HG03457 (cell line): ENCODE data around the gene POC1A.

Source experiments
- ATAC-seq: cut with Tn5 transposase; IDR thresholded peaks from one replicate; pipeline ENCODE4 v1.9.1; 2021; ENCODE audit warnings: moderate number of reproducible peaks; ENCODE audit not compliant: unreplicated experiment

POC1A gene

GRCh38 chr3:52106951-52107611 lies 47.1 kb downstream of the POC1A start:
- ATAC-seq = no peak

DNA sequence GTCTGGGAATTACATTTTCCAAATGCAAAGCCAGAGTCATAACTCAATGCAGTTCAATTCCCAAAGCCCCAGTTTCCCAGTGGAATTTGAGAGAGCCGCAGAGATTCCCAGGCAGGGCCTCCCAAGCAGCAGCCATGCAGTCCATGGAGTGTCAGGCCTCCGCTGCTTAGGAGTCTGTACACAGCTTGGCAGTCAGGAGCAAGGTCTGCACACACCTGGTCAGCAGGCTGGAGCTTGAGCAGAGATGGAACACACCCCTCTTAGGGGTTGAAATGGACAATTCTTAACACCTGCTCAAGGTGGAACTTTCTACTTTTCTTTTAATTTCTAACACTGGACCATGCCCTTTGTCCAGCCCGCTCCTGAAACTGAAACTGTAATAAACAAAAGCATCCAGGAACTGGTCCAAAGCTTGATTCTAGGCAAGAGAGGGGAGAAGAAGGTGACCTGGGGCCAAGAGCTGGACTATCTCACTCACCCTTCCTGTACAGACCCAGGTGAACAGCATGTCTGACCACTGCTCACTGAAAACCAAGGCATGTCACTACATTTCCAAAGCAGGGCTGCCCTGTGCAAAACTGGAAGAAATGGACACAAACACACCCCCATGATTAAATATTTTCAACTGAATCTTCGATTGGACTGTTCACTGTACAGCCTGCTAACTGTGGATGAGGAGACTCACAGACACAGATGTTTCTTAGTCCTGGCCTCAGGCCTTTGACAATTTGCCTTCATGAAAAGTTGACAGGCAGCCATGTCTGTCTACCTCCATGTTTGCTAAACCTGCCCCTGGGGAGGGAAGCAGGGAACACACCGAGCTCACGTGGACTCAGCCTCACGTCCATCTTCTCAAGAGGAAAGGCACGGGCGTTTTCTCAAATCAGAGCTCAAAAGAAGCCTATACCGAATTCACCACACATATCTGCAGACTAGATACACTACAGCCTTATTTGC lies 49.3 kb downstream of the POC1A start:
- ATAC-seq = no peak

DNA sequence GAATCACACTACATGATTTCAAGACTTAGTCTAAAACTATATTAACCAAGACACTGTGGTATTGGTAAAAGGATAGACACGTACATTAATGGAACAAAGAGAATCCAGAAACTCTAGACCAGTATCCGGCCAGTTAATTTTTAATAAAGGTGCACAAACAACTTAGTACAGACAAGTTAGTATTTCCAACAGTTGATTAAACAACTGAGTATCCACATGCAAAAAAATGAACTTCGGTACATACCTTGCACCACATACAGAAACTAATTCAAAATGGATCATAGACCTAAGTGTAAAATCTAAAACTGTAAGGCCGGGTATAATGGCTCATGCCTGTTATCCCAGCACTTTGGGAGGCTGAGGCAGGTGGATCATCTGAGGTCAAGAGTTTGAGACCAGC lies 51.3 kb downstream of the POC1A start:
- no peak for ATAC-seq

DNA sequence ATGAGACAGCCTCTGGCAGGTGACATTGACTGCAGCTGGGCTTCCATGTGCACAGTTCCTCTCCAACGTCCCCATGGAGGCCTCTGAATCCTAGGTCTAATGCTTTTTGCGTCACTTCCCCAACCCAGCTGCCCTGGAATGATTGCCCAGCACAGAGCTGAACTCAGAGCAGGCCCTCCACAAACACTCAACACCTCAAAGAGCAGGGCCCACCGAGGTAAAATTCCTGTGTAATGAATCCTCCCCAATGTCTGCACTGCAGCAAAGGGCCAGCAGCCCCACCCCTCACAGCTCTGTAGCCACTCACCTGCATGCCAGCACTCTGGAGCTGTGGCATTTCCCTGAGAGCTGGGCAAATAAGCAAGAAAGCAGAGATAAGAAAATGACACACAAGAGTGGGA lies 55.2 kb downstream of the POC1A start:
- ATAC-seq = no peak

DNA sequence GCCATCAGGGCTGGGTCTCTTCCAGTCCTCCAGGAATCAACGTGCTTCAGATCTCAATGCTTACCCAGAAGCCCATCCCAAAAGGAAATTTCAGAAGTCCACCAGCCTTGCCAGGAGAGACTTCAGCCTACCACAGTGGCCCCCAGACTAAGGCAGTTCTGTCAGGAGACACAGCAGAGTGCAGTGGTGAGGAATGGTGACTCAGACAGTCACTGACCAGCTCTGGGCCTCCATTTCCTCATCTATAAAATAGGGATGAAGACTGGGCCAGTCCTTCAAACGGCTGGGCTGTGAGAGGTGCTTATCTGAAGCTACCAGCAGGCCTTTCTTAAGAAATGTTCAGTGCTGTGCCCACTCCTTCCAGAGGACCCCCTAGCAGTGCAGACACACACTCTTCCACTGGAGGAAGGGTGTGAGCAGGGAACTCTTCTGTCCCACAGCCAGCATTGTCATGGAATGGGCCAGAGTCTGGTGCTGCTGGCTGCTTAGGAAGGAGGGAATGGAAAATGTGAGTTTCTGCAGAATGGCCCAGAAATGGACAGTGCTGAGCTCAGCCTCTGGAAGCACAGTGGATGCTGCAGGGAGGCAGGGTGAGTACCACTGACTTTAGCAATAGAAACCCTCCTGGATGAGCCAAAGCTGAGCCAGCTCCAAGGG lies 56.2 kb downstream of the POC1A start:
- ATAC-seq = no peak

- ATAC-seq = no peak
Measured at GRCh38 chr3:52095990-52096775, 58.0 kb downstream of the POC1A start.

- no peak for ATAC-seq
Measured at GRCh38 chr3:52094571-52095485, 59.4 kb downstream of the POC1A start.

GRCh38 chr3:52093756-52094545 lies 60.3 kb downstream of the POC1A start:
- ATAC-seq = no peak

DNA sequence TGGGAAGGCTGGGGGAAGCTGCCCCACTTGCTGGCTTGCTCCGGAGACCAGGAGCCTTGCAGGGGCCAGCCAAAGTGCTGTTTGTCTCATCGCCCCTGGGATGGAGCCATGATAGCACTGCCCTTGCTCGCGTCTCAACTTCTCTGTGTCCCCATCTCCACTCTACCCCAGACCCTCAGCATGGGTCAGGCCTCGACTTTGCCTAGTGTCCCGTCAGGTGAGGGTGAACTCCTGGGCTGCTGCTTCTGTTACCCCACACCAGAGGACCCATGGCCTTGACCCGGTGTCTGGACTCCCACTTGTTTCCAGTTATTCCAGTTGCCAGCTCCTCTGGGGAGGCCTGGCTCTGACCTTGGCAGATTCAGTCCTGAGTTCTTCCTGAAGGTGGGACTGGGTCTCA lies 61.3 kb downstream of the POC1A start:
- ATAC-seq = no peak

DNA sequence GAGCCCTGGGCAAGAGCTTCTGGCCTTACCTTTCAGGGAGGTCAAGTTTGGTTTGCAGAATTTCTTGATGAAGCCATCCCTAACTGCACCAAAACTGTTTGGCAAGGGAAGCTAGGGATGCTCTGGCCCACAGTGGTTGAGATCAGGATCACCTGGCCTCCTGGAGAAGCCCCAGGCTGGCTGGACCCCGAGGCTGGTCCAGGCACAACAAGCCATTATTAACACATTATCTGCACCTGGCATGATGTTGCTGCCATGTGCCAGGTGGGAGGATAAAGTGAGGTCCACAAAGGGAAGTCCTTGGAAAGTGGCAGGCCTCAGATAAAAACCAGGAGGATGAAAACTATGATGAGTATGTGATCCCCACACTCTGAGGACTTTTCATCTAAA lies 62.0 kb downstream of the POC1A start:
- ATAC-seq = no peak

DNA sequence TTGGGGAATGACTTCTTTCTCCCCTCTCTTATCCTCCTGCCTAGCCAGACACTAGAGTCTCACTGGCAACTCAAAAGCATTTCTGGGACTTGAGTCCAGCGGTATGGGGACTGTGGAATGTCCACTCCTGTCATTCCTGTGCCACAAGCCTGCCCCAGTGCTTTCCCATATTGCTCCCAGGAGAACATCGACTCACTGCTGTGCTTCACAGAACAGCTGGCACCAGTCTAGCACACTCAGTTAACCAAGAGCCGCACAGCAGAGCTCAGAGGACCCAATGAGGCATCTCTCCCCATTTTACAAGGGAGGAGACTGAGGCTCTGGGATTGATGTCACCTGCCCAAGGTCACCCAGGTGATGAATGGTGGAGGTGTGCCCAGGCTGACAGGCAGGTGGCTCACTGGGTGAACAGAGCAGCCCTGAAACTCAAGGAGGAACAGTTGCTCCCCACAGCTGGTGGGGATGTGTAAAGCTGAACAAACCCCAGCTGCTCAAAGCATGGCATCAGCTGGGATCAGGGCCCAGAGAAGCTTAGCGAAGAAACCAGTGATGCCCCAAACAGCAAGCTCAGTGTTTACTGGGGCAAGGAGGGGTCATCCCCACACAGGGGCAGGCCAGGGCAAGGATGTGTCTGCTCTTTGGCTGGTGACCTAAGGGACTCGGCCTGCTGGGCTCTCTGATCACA lies 62.5 kb downstream of the POC1A start:
- ATAC-seq = no peak

- ATAC-seq = no peak
Measured at GRCh38 chr3:52090933-52091468, 63.2 kb downstream of the POC1A start.

GRCh38 chr3:52090131-52090932 lies 63.9 kb downstream of the POC1A start:
- no peak for ATAC-seq

GRCh38 chr3:52089691-52090090 lies 64.5 kb downstream of the POC1A start:
- ATAC-seq = no peak

DNA sequence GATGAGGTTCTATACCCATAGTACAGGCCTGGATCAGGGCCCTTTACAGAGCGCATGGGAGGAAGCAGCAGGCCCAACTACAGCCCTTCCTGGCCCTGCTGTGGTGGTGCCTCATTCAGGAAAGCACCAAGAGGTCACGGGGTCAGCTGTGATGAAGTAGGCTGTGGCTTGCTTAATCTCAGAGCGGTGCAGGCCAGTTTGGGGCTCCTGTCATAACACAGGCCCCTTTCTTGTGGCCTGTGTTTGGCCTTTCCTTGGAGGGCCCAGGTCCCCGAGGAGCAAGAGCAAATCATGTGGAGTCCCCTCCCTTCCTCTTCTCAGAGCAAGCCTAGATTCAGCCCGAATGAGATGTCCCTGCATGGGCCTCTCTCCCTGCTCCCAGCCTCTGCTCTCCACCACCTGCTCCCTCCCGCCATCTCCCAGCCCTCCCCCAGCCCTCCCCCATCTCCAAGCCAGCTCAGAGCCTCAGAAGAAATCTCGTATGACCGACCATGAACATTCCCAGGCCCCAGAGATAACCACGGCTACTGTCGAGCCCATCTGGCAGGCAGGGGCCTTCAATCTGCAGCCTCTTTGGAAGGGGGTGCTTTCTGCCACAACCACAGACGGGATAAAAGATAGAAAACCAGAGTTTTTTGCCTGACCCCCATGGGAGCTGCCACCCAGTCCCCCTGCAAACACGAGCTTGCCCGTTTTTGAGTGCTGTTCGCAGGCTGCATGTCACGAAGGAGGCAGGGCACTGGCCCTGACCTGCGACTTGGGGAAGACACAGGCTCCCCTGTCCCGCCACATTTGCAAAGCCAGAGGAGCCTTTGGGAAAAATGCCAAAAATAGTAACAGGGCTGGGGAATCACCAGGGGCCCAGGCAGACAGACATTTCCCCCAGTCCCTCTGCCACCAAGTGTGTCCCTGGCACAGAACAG lies 65.5 kb downstream of the POC1A start:
- ATAC-seq = no peak

DNA sequence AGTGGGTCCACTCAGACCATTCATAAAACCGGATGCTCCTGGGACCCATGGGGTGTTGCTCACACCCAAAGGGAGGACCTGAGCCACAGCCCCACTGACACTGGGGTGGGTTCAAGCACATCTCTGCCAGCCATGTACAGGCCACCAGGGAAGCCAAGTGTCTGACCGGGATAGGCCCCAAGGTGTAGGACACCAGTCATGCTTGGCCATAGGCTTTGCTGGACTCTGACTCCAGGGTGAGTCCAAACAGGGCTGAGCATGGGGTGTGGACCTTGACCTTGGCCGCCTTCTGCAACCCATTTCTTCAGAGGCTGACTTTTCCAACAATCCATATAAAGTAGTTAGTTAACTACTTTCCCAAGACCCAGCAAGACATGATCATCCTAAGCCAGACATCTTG lies 66.5 kb downstream of the POC1A start:
- no peak for ATAC-seq
